Measurements from ENCODE around the gene AHCYL2.
"Not testable (repeated sequence)": the region's sequence is repeated elsewhere in the genome, so short reads cannot be mapped to it uniquely, and the experiment has no call there.

DNA sequence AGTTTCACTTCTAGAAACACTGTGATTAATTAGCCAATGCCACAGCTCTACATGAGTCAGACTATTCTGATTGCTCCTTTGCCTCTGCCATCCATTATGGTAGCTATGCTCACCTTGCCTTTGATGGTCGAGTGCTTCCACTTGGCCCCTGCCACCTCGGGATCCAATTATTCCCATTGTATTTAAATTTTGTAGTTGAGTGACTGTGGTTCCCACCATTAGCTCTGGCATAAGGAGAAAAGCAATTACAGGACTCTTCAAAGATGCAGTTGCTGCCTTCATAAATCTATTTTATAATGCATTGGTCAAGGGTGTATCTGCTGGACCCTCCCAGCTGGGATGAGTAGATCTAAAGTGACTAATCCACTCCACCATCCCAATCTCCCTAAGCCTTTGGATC is 223.8 kb downstream of the AHCYL2 start:
- TF ChIP-seq, protein P1, sequence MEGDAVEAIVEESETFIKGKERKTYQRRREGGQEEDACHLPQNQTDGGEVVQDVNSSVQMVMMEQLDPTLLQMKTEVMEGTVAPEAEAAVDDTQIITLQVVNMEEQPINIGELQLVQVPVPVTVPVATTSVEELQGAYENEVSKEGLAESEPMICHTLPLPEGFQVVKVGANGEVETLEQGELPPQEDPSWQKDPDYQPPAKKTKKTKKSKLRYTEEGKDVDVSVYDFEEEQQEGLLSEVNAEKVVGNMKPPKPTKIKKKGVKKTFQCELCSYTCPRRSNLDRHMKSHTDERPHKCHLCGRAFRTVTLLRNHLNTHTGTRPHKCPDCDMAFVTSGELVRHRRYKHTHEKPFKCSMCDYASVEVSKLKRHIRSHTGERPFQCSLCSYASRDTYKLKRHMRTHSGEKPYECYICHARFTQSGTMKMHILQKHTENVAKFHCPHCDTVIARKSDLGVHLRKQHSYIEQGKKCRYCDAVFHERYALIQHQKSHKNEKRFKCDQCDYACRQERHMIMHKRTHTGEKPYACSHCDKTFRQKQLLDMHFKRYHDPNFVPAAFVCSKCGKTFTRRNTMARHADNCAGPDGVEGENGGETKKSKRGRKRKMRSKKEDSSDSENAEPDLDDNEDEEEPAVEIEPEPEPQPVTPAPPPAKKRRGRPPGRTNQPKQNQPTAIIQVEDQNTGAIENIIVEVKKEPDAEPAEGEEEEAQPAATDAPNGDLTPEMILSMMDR (IDR thresholded peaks at IDR 0.05; ENCODE audit: low read depth, low read length, missing input control), result not testable (repeated sequence)
- not testable (repeated sequence) for TF ChIP-seq EGR1 (IDR thresholded peaks at IDR 0.05; ENCODE audit: low read depth in 2 of 2); YY1 (IDR thresholded peaks at IDR 0.05); TAF1 (conservative IDR thresholded peaks at IDR 0.05); JUND (IDR thresholded peaks at IDR 0.05); SP1 (IDR thresholded peaks at IDR 0.05); RAD21 (IDR thresholded peaks at IDR 0.05)
- TF ChIP-seq, protein P2, sequence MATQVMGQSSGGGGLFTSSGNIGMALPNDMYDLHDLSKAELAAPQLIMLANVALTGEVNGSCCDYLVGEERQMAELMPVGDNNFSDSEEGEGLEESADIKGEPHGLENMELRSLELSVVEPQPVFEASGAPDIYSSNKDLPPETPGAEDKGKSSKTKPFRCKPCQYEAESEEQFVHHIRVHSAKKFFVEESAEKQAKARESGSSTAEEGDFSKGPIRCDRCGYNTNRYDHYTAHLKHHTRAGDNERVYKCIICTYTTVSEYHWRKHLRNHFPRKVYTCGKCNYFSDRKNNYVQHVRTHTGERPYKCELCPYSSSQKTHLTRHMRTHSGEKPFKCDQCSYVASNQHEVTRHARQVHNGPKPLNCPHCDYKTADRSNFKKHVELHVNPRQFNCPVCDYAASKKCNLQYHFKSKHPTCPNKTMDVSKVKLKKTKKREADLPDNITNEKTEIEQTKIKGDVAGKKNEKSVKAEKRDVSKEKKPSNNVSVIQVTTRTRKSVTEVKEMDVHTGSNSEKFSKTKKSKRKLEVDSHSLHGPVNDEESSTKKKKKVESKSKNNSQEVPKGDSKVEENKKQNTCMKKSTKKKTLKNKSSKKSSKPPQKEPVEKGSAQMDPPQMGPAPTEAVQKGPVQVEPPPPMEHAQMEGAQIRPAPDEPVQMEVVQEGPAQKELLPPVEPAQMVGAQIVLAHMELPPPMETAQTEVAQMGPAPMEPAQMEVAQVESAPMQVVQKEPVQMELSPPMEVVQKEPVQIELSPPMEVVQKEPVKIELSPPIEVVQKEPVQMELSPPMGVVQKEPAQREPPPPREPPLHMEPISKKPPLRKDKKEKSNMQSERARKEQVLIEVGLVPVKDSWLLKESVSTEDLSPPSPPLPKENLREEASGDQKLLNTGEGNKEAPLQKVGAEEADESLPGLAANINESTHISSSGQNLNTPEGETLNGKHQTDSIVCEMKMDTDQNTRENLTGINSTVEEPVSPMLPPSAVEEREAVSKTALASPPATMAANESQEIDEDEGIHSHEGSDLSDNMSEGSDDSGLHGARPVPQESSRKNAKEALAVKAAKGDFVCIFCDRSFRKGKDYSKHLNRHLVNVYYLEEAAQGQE (IDR thresholded peaks at IDR 0.05), result not testable (repeated sequence)
